ENCODE measurements around the gene THNSL1. TPM values are rescaled to one million over a fixed set of nuclear protein-coding genes. Genes with fewer than 3 reads are reported as not detected.
"Not testable (repeated sequence)": the region's sequence is repeated elsewhere in the genome, so short reads cannot be mapped to it uniquely, and the experiment has no call there.

The THNSL1 gene
- polyA plus RNA-seq, 4 donors: 8.4 to 18.5 (median 16.8) TPM

DNA sequence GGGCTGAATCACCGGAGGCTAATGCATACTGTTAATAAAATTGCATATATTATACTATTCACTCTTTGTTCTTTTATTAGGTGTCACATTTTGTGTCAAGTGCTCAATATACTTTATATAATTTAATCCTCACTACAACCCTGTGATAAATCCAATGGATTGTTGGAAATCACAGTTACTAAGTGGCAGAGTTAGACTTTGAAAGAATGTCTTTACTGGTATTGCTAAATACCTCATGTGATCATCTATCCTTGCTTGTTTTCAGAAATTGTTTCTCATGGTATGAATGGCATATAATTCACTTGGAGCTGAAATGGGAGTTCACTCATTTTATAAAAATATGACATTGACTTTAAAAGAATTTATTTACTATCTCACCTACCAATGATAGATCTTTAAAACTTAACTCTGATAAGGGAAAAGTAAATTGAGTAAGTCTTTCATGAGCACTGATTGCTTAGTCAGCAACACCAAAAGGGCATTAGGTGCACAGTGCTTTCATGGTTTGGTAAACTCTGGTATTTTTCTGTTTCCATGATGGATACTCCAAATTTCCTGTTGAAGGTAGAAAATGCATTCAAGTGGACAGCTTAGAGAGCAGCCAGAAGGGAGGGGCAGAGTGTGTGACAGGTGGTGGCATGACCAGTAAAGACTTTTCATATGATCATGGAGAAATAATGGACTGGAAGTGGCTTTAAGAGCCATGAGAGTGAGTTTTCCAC is 23.0 kb upstream of the THNSL1 start:
- DNase-seq (ENCODE audit: low read depth in 4 of 4, low spot score in 3 of 4): no peak

DNA sequence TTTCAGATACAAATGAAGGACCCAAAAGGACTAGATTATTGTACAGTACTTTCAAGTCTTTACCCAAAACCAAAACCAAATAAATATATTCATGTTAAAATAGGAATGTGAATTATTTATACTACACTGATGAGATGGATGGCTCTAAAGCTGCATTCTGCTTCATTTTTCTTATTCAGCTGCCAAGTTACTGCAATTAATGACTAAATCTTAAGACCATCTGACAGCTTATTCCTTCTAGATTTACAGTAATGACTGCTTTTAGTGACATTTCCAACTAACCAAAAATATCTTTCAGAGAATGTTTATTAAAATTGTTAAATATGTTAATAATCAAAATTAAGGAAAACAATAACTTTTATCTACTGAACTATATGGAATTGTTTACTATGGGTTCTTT is 21.3 kb upstream of the THNSL1 start:
- no peak for DNase-seq (ENCODE audit: low read depth in 4 of 4, low spot score in 3 of 4)

DNA sequence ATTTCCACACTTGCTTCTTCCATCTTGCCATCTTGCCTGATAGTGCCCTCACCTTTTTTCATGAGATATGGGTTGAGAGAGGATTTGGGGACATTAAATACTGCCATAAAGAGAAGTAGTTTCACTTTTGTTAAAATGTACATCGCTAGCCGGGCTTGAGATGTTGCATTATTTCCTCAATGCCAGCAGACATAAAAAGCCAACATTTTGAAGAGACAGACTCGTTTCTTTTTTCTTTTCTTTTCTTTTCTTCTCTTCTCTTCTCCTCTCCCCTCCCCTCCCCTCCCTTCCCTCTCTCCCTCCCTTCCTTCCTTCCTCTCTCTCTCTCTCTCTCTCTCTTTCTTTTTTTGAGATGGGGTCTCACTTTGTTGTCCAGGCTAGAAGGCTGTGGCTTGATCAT is 18.4 kb upstream of the THNSL1 start:
- DNase-seq (ENCODE audit: low read depth in 4 of 4, low spot score in 3 of 4): no peak

DNA sequence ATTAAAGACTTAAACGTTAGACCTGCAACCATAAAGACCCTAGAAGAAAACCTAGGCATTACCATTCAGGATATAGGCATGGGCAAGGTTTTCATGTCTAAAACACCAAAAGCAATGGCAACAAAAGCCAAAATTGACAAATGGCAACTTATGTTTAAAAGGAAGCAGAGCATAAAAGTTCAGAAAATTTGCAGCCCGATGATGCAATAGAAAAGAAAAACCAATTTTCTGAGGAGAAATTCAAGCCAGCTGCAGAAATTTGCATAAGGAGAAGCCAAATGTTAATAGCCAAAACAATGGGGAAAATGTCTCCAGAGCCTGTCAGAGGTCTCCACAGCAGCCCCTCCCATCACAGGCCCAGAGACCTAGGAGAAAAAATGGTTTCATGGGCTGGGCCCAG is 4.8 kb upstream of the THNSL1 start:
- DNase-seq (ENCODE audit: low read depth in 4 of 4, low spot score in 3 of 4): not testable (repeated sequence)

DNA sequence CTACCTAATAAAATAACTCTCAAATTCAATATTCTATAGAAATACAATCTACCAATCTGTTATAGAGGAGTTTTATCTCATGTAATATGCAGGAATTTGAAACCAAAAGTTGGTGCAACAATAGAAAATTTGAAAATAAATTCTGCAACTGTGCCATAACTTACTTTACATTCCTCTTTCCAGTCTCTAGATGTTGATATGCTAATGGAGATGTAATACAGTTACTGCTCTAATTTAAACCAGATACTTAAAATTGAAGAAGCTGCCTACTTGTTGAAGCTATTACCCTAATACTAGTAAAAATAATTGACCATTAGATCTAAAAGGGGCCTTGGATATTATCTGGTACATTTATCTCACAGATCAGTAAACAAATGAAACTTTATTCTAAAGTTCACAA is 1.8 kb upstream of the THNSL1 start:
- DNase-seq (ENCODE audit: low read depth in 4 of 4, low spot score in 3 of 4): no peak

DNA sequence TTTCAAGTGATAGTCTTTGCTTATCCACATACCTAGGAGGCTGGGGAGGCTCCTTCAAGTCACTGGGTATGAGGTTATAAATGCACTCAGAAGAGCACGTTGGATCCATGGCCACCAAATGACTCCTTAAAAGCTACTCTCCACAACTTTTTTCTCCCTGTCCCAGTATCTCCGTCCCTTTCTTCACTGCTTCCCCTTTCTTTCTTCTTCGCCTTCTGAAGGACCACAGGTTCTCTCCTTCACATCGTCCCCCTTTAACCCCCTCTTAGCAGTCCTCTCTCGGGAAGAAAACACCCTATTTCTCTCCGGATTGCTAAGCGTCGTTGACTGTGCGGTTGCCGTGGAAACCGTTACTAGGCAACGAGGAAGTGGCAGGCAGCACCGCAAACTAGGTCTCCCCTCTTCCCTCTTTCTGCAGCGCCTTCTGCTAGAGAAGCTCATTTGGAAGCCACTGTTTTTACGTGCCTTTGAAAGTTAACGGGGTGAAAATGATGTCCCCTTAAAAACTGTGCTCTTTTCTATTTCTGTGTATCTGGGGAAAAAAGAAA is 510 bp upstream of the THNSL1 start, which contains the start of gene ENKUR:
Gene ENKUR (minus strand): TSS at position 331 of the 548 bp plus-strand sequence. CDS start 222 bp downstream, at position 109.
- DNase-seq (ENCODE audit: low read depth in 4 of 4, low spot score in 3 of 4): peak; percentile 91 to 95 (median 92)

DNA sequence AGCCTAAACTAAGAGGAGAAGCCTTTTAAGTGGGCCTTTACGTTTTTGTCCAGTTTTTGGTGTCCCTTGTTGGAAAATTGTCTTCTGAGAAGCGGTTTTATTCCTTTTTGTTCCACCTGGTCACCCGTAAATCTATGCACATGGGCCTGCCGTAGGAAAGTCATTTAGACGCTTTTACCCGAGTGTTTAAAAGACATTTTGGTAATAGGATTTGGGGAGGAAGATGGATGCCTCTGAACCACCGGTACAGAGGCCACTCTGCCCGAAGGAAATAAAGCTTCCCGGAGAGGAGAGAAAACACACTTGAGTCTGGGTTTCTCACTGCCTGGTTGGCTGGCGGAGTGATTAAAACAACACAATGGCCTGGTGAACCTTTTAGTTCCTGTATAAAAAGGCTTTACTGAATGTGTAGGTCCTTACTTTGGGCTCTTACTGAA is 760 bp downstream of the THNSL1 start:
- DNase-seq (ENCODE audit: low read depth in 4 of 4, low spot score in 3 of 4): no peak

DNA sequence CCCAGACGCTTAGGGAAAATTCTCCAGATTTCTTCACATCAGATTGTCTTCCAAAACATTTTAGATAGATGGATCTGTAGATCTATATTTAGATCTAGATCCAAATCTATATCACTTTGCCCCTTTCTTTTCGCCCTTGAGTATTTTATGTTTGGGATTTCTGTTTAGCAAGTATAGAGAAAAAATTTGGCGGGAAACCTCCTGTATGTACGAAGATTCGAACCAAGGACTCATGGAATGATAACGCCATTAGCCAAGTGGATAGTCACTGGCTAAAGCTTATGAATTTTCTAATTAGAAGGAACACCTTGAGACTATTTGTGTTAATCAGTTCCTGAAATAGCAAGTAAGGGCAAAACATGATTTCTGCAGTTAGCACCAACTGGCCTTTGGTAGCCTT is 1.2 kb downstream of the THNSL1 start:
- DNase-seq (ENCODE audit: low read depth in 4 of 4, low spot score in 3 of 4): no peak

DNA sequence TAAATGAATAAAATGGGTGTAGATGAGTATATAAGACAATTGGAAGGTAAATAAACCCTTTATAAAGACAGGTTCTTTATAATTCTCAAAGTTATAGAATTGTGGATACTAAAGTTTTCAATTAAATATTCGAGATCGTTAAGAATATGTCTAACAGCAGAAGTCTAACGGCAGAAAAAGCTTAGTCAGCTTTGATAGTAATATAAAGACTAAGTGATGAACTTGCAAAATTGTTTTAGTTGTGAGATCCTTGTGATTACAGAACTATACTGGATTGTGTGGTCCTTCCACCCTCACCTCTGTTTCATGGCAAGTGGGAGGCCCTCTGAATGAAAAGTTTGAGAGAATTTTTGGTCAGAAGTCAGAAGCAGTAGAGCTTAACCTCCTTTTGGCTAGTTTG is 2.3 kb downstream of the THNSL1 start:
- no peak for DNase-seq (ENCODE audit: low read depth in 4 of 4, low spot score in 3 of 4)

DNA sequence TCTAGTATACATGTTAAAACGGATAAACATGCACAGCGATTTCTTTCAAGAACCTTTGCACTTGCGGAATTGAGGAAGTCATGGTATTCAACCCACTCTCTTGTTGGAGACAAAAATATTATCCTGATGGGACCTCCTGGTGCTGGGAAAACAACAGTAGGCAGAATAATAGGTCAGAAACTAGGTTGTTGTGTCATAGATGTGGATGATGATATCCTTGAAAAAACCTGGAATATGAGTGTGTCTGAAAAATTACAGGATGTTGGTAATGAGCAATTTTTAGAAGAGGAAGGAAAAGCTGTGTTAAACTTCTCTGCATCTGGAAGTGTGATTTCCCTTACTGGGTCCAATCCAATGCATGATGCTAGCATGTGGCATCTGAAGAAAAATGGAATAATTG is 6.9 kb downstream of the THNSL1 start:
- DNase-seq (ENCODE audit: low read depth in 4 of 4, low spot score in 3 of 4): no peak

DNA sequence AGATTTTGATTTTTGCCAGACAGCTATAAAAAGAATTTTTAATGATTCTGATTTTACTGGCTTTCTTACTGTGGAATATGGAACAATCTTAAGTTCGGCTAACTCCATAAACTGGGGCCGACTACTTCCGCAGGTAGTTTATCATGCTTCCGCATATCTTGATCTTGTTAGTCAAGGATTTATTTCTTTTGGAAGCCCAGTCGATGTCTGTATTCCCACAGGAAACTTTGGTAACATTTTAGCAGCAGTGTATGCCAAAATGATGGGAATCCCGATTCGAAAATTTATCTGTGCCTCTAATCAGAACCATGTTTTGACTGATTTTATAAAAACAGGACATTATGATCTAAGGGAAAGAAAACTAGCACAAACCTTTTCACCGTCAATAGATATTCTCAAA is 8.1 kb downstream of the THNSL1 start:
- no peak for DNase-seq (ENCODE audit: low read depth in 4 of 4, low spot score in 3 of 4)

DNA sequence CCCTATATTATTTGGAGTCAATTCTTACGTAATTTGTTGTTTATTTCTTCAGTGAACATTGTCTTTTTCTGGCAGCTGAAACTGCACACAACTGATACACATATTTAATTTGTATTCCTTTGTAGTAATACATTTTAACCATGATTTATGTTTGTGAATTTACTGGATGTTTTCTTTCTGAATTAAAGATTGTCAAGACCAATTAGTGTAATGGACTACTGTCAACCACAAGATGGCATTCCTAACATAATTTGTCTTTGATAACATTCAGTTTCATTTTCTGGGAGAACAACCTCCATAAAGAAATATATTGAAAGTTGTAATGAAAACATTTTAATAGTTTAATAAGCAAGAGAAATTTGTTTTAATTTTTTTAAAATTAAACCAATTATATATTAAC is 10.1 kb downstream of the THNSL1 start:
- no peak for DNase-seq (ENCODE audit: low read depth in 4 of 4, low spot score in 3 of 4)

DNA sequence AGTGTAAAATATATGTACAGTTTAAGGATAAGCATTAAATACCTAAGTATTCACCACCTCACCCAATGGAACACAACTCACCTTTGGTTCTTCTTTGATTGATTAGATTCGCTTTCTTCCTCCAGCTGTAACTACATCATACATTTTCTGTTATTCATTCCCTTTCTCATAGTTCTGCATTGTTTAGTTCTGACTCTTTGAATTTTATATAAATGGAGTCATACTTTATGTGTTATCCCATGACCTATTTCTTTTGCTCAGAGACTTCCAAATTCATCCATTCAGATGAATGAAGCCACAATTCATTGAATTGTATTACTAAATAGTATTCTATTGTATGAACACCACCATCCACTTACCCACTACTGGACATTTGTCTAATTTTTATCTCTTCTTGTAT is 12.3 kb downstream of the THNSL1 start:
- DNase-seq (ENCODE audit: low read depth in 4 of 4, low spot score in 3 of 4): no peak

DNA sequence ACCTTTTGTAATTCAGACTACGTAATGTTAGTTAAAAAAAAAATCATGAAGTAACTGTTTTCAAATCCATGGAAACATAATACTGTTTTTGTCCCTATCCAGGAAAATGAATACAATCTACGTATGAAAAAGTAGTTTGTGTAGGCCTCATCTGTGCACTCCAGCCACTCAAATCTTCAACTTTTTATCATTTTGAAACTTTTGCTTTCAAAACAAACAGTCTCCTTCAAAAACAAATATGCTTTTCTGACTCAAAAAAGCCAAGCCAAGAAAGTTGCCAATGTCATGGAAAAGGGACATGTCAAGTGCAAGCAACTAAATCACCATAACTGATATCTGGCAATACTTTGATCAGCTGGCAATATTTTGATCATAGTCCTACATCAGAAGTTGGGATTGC is 13.1 kb downstream of the THNSL1 start:
- DNase-seq (ENCODE audit: low read depth in 4 of 4, low spot score in 3 of 4): no peak

DNA sequence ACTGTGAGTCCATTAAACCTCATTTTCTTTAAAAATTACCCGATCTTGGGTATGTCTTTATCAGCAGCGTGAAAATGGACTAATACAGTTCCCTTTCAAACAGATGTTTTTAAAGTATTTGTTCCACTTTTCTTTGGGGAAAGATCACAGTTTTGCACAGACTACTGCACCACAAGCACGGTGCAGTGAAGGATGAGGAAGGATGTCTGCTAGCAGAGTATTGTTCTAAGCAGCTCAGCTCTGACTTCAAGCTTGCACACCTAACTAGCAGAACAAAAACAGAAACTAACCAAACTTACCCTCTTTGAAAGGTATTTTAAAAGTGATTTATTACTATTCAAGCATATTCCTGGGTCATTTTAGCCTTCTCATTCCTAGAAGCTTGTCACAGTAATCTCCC is 20.0 kb downstream of the THNSL1 start:
- DNase-seq (ENCODE audit: low read depth in 4 of 4, low spot score in 3 of 4): no peak

DNA sequence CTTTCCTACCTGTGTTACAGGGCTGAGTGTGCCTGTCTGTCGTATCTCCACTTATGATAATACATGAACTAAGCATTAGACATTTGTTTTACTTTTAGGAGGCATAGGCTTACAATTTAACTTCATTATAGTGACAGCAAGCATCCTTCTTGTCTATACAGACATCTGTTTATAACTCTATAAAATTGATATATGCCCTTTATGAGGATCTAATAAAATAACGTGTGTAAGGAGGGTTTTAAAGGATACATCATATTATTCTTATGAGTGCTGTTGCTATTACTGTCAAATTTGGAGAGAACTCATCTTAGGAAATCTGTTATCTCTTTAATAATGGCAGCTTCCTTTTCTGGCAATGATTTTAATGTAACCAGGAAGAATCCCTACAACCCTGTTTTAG is 21.9 kb downstream of the THNSL1 start:
- DNase-seq (ENCODE audit: low read depth in 4 of 4, low spot score in 3 of 4): no peak

DNA sequence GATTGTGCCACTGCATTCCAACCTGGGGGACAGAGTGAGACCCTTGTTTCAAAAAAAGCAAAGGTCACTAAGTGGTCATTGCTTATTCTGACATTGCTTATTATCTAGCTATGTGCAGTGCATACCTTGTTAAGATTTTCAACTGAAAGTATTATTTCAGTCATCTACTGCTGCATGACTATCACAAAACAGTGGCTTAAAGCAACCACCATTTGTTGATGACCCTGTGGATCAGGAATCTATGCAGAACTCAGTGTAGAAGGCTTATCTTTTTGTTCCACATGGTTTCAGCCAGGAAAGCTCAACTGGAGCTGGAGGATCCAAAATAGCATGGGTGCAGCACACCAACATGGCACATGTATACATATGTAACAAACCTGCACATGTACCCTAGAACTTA is 23.1 kb downstream of the THNSL1 start:
- DNase-seq (ENCODE audit: low read depth in 4 of 4, low spot score in 3 of 4): no peak

DNA sequence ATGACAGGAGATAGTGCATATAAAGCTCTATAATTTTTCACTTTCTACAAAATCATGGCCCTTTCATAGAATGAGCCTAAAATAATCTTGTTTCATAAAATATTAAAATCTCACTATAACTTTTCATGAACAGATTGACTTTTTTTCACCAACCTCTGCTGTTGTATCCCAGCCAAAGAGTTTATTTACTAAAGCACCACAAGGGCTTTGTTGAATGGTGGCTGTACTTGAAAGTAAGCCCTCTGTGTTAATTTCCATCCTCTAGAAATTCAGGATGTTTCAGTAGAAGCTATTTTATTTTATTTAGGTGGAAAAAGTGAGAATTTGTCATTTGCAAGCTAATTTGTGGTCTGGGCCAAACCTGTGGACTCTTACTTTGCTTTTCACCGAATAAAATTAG is 30.2 kb downstream of the THNSL1 start:
- DNase-seq (ENCODE audit: low read depth in 4 of 4, low spot score in 3 of 4): no peak

DNA sequence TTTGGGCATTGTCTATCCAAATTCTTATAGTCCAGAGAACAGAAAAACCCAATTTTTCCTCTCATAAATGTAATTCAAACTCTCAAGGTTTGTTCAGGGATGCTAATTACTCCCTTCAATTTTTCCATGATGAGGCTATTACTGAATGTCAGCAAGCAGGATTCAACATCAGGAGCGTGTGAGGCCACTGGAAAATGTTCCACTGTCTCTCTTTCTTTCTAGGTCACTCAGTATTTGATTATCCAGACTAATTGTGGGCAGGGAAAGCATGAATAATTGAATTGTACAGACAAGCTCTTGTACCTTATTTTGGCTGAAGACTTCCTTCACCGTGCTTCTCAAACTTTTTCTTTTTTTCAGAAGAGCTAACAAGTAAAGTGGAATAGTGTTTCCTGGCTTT is 30.7 kb downstream of the THNSL1 start:
- DNase-seq (ENCODE audit: low read depth in 4 of 4, low spot score in 3 of 4): no peak

DNA sequence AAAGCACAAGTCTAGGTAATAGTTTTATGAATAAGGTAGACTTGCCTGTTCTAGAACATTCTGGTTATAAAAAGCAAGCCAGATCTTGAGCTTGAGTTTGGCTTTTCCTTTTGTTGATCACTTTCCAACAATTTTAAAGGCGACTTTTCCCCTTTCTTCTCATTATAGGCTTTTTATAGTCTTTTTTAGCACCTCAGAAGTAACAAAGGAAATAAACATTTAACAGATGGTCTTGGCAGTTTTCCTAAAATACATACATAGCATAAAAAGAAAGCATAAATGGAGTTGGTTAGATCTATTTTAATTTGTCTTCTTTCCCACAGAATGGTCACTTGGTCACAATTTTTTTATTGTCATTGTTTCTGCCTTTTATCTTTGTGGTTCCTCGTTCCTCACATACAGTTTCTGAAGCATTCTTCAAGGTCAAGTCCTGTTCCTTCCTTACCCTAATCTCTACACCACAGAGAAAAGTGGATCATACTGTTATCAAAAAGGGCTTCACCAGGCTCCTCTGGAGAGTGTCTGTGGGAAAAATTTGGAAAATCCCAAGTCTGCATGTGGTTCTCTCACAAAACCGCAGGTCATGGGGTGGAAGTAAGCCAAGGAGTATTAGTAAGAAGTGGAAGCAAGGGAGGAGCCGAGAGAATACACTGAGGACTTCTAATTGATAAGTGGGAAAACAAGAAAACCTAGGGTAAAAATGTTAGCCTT is 31.3 kb downstream of the THNSL1 start:
- no peak for DNase-seq (ENCODE audit: low read depth in 4 of 4, low spot score in 3 of 4)

DNA sequence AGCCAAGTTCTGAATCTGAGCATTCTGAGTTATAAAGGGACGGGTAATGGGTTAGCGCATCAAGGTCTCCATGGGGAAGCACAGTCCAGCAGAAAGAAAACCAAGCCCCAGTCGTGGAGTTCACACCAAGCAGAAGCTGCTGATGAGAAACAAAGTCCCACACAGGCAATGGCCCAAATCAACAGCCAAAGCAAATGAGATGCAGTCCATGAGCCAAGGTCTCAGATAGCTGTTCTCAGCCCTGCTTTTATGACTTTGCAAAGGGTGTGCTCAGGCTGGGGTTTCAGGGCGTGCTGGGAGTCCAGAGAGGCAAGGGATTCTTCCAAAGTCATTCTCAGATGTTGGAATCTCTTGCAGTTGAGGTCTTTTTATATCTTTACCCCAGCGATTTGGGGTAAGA is 32.0 kb downstream of the THNSL1 start:
- no peak for DNase-seq (ENCODE audit: low read depth in 4 of 4, low spot score in 3 of 4)

DNA sequence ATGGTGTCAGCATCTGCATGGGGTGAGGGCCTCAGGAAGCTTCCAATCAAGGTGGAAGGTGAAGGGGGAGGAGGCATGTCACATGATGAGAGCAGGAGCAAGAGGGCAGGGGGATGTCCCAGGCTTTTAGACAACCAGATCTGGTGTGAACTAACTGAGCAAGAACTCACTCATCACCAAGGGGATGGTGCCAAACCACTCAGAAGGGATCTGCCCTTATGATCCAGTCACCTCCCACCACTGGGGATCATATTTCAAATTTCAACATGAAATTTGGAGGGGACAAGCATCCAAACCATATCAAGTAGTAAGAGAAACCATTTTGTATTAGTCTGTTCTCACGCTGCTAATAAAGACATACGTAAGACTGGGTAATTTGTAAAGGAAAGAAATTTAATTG is 33.6 kb downstream of the THNSL1 start:
- DNase-seq (ENCODE audit: low read depth in 4 of 4, low spot score in 3 of 4): no peak
